Activated CD8-positive, alpha-beta memory T cell treated with anti-CD3 and anti-CD28 coated beads for 48 hours (primary cell): Measurements from ENCODE around the gene ZNF512B.
"Not testable (repeated sequence)": the region's sequence is repeated elsewhere in the genome, so short reads cannot be mapped to it uniquely, and the experiment has no call there.

Experiments used
- DNase-seq, 3 experiments: peaks; one replicate each; pipeline ENCODE4 v3.0.0-alpha.2; 2020; ENCODE audit warnings: low read depth in 2 of 3, low spot score in 2 of 3

Gene ZNF512B

DNA sequence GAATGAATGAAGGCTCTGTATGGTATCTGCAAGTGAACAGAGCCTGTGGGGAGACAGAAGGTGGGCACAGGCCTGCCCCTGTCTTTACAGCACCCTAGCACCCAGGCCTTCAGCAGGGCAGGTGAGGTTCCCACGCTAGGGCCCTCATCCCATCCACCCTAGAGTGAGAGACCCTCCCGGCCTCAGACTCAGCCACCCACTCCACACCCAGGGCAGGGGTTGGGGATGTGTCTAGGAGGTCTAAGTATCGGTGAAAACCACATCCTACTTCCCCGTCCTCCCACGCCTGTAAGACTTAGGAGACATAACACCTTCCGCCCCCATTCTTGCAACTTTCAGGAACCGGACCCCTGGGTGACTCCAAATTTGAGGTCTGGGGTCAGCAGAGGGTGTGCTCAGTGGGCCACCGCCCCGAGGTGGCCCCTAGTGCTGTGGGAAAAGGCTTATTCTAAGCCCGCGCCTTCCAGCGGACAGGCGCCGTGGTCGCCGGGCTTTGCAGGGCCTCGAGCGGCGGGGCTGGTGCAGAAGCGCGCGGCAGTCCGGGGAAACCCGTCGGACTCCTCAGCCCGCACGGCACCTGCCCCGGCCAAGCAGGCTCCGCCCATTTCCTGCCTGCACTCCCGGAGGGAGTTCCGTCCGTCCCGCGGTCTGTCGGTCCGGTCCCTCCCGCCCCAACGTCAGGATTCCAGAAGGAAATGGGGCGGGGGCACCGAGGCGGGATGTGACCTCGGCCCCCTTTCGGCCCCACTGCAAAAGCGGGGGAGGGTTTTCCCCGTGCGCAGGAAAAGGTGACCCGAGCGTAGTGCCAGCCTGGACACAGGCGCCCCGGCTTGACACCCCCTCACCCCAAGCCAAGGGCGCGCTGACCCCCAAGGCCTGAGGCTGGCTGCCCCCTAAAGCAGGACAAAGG, 8.8 kb upstream of the ZNF512B start:
- peak in 2 of 3 experiments; percentile 27 to 66 for DNase-seq

DNA sequence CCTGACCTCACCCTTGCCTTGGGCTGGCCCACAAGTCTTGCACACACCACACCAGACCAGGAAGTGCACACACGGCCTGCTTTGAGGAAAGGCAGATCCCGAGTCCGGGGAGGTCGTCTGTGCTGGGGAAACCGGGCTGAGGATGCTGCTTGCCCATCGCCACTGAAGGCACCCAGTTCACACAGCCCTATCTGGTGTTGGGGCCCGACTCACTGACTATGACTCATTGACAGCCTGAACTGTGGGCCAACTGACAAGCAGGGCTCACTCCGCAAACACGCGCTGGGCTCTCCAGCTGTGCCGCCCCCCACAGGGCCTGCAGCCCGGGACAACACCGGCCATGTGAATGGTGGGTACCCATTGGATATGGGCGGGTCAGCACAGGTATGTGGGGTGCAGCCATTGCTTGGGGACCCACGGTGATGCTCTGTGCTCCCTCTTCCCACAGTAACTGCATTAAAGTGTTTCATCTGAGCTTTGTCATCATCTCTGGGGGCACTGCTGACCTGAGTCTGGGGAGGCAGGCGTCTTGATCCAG, 8.1 kb upstream of the ZNF512B start:
- DNase-seq, result peak in 2 of 3 experiments; percentile 51 to 62

DNA sequence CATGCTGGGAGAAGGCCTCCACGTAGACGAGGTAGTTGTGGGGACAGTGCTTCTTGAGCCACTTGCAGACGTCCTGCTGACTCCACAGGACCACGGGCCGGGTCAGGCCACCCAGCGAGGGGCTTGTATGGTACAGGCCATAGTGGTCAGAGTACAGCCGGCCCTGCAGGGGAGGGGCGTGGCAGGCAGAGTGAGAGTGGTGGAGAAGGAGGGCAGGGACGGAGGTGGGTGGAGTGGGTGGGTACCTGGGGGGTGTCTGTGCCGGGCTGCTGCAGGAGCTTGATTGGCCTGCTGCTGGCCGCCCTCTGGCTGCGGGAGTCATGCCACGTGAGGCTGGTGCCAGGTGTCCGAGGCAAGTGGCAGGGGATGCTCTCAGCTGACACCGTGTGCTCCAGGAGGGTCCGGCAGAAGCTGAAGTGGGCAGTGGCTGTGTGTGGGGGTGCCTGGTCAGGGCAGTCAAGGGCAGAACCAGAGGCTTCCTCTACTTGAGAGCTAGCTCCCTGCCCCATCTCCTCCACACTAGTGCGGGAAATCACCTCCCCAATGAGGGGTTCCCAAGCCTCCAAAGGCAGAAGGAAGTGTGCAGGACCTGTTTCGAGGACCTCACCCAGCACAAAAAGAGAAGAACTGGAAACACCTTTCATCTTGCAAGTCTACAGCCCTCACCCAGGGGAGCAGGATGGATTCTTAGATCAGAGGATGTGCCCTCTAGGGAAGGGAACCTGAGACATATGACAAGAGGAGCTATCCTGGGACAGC, 7.4 kb upstream of the ZNF512B start:
- DNase-seq, result no peak

DNA sequence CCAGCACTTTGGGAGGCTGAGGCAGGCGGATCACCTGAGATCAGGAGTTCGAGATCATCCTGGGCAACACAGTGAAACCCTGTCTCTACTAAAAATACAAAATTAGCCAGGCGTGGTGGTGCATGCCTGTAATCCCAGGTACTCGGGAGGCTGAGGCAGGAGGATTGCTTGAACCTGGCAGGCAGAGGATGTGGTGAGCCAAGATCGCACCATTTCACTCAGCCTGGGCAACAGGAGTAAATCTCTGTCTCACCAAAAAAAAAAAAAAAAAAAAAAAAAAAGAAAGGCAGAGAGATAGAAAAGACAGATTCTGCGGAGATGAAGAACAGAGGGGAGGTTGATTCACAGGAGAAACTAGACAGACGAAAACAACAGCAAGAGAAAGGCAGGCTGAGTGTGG, 6.8 kb upstream of the ZNF512B start:
- not testable (repeated sequence) for DNase-seq

DNA sequence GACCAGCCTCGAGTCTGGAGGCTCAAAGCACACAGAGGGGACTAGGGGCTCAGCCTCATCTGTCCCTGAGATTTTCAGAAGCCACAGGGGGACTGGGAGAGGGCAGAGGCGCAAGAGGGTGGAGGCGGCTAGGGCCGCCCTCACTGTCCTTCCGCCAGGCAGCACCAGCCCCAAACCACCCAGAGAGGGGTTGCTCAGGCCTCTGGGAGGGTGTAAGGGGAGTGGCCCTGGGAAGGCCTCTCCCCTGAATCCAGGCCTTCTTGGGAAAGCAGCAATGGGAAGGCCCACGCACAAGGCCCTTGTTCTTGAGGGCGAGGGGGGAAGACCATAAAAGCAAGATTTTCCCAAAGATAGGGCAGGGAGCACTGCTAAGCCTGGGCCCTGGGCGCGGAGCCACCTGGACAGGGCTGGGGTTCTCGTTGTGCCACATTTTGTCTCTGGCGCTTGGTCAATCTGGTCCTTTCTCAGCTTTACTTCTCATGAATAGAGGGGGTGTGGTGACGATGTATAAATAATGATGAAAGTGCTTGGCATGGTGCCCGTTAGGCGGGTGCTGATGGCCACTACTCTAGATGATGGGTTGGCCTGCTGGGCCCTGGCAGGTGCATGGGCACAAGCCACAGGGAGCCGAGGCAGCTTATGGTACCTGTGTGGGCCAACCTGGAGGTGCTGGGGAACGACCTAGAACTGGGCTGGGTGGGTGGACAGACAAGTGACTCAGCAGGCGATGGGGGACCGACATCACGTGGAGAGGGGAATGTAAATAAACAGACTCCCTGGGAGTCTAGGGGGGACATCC, 4.9 kb upstream of the ZNF512B start:
- DNase-seq, result no peak

DNA sequence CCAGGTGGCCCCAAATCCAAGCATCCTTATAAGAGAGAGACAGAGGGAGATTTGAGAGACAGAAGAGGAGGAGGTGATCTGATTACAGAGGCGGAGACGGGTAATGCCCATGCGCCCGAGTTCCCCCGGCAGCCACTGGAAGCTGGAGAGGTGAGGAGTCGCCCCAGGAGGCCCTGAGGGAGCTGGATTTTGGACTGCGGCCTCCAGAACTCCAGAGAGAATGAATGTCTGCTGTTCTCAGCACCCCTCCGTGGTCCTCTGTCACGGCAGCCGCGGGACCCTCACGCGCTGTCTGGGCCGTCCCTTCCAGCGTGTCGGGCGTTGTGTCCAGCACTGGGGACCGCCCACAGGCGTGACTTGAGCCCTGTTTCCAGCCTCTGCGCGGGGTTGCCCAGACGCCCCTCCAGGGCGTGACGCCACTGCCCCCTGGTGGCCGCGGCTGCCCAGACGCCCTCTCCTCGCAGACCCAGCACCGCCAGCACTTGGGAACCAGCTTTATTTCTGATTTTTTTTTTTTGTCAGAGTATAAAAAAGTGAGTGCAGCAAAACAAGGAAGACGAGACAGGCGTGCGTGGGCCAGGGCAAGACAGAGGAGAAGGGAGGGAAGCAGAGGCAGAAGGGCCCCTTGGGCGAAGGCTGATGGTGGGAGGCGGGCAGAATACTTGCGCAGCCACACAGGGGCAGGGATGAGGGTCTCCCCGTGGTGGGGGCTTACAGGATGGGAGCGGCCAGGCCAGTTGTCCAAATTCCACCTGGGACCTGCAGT, 4.1 kb upstream of the ZNF512B start:
- DNase-seq, result peak in 1 of 3 experiments; percentile 71

DNA sequence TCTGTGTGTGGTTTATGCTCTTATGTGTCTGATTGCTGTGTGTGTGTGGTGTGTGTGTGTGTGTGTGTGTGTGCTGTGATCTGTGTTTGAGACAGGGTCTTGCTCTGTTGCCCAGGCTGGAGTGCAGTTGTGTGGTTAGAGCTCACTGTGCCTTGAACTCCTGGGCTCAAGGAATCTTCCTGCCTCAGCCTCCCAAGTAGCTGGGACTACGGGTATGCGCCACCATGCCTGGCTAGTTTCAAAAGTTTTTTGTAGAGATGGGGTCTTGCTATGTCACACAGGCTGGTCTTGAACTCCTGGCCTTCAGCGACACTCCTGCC, 3.4 kb upstream of the ZNF512B start:
- no peak for DNase-seq

DNA sequence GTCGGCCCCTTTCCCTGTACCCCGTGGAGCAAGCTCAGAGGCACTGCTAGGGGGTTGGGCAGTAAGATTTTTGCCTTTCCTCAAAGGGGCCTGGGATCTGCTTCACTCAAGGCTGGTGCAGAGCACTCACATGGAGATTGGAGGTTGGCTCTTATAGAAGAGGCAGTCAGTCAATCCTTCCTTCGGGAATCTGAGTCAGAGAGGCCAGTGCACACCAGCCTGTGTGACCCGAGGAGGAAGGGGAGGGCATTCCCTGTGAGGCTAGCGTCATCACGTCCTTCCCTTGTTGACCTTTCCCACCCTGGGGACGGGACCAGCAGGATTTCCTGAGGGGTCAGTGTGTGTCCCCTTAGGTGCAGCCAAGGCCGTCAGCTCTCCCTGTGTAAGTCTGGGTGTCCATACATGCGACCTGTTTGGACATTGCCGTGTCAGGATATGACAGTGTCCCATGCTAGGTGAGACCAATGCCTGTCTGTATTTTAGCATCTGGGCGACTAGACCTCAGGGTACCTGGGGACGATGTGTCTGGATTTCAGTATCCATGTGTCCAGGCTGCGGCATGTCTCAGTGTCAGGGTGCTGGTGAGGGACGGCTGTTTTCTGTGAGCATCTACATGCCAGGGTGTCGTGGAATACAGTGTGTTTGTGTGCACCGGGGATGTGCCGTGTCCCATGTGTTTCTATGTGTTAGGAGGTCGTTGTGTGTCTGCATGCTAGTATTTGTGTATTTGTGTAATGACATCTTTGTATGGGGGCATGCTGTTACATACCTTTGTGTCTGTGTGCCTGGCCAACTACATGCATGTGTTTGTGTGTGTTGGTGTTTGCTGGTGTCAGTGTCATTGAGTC, 2.8 kb upstream of the ZNF512B start:
- no peak for DNase-seq

DNA sequence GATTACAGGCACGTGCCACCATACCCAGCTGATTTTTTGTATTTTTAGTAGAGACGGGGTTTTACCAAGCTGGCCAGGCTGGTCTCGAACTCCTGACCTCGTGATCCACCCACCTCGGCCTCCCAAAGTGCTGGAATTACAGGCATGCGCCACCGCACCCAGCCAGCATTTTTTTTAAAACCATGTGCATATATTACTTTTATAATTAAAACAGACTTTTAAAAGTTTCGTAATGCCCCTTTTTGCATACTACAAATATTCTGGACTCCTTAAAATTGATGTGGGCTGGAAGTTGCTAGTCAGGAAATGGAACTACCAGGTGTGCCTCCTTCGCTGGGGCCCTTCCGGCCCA, 2.2 kb upstream of the ZNF512B start:
- not testable (repeated sequence) for DNase-seq

DNA sequence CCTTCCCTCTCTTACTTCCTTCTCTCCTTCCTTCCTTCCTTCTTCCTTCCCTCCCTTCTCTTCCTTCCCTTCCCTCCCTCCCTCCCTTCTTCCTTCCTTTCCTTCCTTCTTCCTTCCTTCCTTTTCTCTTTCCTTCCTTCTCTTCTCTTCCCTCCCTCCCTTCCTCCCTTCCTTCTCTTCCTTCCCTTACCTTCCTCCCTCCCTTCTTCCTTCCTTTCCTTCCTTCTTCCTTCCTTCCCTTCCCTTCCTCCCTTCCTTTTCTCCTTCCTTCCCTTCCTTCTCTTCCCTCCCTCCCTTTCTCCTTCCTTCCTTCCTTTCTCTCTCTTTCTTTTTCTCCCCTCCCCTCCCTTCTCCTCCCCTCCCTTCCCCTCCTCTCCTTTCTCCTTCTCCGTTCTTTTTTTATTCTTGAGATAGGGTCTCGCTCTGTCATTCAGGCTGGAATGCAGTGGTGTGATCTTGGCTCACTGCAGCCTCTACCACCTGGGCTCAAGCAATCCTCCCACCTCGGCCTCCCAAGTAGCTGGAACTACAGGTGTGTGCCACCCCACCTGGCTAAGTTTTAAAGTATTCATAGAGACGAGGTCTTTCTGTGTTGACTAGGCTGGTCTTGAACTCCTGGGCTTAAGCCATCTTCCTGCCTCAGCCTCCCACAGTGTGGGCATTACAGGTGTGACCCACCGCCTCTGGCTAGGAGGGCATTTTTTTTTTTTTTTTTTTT, 1.1 kb upstream of the ZNF512B start:
- DNase-seq, result no peak

DNA sequence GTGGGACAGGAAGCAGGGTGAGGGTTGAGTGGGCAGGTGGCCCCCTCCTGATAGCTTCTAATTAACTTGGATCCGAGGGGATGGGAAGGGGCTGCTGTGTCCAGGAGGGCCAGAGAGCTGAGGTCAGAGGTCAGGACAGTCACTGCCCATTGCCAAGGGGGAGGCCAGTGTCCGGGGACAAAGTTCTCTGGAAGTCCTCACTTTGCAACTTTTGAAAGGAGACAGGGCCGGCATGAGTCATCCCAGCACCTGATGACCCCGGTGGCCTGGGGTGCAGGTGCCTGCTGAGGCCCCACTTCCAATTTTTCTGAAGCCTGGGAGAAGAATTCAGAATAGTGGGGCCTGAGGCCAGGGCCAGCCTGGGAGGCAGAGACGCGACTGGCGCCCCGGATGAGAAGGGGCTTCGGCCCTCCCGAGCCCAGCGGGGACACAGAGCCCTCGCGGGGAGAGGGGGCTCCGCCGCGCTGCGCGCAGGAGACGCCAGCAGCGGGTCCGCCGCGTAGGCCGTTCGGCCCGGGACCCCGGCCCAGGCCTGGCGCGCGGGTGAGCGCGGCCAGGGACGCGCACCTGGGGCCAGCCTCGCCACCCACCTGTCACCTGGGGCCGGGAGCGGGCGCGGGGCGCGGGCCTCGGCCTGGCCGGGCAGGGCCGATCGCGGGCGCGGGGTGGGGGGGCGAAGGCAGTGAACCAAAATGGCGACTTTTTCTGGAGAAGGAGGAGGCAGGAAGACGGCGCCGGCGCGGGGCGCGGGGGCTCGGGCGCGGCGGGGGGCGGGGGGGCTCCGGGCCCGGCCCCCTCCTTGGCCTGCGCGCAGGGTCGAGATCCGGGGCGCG, 586 bp downstream of the ZNF512B start:
- no peak for DNase-seq

DNA sequence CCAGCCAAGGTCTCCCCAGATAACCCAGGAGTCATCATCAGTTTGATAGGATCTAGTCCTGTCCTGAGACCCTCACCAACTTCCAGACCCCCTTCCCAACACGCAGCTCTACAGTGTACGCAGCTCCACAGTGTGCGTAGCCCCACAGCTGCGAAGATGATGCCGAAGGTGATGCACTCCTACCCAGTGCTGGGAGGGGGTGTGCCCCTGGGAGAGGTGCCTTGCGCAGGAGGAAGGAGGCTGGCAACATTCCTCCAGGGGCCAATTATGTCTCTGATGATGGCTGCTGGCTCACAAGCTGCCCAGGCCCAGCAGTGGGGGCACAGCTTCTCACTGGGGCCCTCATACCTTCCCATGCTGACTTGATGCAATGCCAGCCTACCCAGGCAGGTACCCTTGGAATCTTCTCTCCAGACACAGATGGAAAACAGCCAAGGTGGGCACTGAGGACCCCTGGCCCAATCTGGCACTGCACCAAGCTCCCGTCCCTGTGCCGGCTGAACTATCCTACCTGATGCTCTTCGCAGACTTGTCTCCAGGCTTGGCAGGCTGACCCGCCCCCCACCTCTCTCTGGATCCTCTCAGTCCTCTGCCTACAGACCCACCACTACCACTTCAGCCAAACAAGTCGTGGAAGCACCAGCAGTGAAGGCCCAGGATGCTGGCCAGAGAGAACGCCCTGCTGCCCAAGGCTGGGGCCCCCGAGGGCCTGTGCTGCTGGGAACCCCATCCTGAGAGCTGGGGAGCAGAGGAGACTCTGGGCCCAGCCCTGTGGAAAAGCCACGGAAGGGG, 1.4 kb downstream of the ZNF512B start:
- no peak for DNase-seq

DNA sequence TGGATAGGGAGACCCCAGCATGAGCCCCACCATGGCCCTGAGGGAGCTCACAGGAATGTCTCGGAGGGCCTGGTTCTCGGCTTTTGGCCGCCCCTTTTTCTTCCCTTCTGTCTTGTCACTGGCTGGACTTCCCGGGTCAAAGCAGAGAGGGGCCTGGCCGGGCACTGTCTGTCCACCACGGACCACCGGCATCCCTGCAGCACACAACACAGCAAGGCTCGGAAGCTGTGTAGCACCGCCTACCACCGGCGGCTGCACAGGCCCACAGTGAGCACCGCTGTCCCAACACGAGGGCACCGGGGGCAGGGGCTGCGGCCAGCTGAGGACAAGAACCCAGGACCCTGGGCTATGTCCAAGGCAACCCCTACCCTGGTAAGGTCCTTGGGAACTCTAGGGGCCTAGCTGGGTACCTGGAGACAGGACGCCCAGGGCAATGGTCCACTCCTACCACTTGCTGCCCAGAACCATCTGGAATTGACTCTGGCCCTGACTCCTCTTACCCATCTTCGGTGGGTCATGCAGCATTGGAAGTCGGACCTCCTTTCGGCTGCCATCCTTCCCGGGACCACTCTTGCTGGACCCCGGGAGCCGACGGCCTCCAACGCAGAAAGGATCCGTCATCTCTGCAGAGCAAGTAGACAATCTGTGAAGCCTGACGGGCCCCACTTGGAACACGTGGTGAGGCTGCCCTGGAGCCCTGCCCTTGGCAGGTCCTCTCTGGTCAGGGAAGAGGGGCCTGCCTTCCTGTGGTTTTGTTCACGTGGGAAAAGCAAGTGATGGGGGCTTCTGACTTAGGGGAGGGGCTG, 2.2 kb downstream of the ZNF512B start:
- DNase-seq, result no peak

DNA sequence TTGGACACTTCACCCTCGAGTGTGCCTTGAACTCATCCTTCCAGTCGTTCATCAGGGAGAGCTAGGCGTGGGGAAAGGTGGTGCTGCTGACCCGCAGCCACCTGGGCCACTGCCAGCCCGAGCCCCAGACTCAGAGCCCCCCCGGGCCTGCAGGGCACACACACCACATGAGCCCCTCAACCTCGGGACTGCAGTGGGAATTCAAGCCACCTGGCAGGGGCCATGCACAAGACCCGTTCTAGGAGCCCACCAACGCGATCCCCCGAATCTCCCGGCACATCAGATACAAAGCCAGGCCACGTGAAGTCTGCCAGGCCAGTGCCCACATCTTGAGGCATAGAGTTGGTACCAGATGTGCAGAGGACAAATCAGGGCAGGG, 2.8 kb downstream of the ZNF512B start:
- DNase-seq, result no peak

DNA sequence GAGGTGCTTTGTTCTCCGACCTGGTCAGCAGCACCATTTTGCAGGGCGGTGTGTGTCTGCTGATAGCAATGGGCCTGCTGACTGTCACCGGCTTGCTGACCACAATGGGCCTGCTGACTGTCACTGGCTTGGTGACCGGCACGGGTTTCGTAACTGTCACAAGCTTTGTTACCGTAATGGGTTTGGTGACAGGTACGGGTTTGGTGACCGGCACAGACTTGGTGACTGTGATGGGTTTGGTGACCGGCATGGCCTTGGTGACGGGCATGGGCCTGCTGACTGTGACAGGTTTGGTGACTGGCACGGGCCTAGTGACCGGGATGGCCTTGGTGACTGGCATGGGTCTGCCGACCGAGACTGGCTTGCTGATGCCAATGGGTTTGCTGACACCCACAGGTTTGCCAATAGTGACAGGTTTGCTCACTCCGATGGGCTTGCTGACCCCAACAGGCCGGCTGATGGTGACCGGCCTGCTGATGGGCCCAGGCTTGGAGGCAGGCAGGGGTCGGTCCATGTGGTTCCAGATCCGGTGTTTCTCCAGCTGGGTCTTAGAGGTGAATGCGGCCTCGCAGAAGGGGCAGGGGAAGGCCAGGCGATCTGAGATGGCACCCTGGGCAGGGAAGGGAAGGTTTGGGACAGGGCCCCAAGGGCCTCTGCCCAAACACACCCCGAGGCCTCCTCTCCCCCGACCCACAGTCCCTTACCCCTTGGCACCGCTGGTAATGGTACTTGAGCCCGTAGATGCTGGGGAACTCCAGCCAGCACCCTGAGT, 3.4 kb downstream of the ZNF512B start:
- no peak for DNase-seq

DNA sequence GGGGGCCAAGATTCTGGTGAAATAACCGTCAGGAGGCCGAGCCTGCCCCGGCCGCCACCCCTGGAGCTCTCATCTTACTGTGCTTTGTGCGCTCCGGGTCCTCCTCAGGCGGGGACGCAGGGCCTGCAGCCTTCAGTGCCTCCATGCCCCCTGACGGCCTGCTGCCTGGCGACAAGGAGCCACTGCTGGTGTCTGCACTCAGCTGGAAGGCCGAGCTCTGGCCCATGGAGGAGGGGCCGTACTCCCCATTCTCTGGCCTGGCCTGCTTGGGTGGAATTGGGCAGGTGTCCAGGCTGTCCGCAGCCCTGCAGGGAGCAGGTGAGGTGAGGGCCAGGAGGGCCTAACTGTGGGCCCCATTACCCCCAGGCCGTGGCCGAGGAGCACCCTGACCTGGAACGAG, 5.3 kb downstream of the ZNF512B start:
- DNase-seq, result no peak
